Measurements from ENCODE around the gene FGF14.

FGF14 gene

GRCh38 chr13:102310691-102311418, 91.0 kb downstream of the FGF14 start:
- DNase-seq (ENCODE audit: low read depth), result no peak

DNA sequence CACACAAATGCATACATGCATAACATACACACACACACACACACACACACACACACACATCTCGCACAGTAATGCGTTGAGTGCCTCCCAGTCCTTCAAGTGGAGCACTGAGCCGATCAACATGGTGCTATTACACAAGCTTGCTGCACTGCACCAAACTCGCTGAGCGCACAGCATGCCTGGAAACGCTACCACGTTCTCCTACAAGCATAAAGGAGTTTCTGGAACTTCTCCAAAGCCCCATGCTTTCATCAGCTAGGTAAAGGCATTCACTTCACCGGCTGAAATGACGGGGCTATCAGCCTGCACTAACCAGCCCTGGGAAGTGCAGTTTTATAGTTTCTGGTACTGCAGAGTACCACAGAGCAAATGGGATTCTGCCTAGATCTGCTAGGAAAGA, 92.7 kb downstream of the FGF14 start:
- no peak for DNase-seq (ENCODE audit: low read depth)

DNA sequence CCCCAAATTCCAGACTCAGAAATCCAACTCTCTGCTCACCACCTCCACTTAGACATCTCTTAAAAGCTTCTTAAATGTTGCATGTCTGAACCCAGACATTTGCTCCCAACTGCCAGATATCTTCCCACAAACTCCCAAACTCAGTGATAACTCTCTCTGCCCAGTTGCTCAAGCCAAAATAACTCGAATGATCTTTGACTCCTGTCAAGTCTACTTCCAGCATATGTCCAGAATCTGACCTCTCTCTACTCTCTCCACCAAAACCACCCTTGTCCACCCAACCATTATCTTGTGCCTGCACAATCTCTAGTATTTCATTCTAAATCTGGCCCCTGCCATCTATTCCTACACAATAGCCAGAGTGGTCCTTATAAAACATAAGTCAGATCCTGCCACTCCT, 99.3 kb downstream of the FGF14 start:
- no peak for DNase-seq (ENCODE audit: low read depth)

- DNase-seq (ENCODE audit: low read depth), result no peak
These were observed 101.5 kb downstream of the FGF14 start for GRCh38 chr13:102300379-102300778.

- DNase-seq (ENCODE audit: low read depth), result no peak
These were observed 102.5 kb downstream of the FGF14 start for GRCh38 chr13:102299366-102299765.

DNA sequence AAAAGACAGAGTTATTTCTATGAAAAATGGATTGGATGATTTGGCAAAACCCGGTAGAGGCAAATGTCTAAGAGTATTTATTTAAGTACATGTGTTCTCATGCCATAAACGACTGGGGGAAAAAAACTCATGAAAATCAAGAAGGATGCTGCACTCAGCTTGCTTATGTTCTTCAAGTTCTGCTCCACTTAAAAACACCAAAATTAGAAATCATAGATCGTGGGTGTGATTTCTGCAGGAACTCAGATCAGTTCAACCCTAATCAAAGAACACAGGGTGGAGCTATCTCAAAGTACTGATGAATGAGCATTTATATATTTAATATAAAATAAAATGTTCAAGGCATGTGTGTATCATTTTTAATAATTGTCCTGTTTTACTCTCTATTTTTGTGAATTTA, 103.8 kb downstream of the FGF14 start:
- DNase-seq (ENCODE audit: low read depth), result no peak

- no peak for DNase-seq (ENCODE audit: low read depth)
These were observed 106.4 kb downstream of the FGF14 start for GRCh38 chr13:102295316-102296048.

- no peak for DNase-seq (ENCODE audit: low read depth)
These were observed 107.3 kb downstream of the FGF14 start for GRCh38 chr13:102294407-102295018.

DNA sequence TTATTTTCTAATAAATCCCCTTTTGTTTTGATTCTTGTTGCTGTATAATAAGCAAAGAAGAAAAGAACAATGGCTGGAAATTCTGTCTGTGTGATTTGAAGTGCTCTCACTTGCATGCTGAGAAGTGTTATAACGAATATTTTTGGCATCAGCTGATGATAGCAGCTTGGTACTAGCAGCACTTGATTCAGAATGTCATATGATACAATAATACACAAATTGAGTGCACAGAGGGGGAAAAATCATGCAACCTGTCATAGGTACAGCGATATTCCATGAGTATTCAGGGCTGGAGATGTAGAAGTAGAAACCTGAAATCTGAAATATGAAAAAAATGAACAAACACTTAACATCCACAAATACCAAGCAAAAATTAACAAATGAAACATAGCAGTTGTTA, 108.1 kb downstream of the FGF14 start:
- no peak for DNase-seq (ENCODE audit: low read depth)

DNA sequence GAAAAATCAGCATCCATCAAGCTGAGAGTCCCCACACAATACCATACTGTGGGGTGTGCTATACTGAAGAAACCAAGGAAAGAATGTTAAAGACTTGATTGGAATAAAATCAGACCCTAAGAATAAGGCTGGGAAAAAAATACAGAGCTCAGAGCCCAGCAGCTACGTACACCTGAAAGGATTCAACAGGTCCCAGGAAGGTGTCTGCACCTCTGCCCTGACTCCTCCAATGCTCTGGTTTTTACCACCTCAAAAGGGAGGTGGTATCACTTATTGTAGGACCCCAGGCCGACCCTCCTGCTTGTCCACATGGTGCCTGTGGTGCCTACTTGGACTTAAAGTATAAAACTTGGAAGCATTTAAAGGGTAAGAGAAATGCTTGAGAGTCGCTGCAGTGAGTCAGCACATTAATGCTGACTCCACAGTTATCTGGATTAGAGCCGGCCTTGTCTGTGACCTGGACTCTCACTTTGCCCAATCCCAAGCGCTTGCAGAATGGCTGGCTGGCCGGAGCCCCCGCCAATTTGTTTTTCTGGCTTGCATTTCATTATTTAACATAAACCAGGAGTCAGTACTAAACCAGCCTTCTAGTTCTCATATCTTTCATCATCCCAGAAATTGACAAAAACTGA, 110.1 kb downstream of the FGF14 start:
- DNase-seq (ENCODE audit: low read depth), result no peak

DNA sequence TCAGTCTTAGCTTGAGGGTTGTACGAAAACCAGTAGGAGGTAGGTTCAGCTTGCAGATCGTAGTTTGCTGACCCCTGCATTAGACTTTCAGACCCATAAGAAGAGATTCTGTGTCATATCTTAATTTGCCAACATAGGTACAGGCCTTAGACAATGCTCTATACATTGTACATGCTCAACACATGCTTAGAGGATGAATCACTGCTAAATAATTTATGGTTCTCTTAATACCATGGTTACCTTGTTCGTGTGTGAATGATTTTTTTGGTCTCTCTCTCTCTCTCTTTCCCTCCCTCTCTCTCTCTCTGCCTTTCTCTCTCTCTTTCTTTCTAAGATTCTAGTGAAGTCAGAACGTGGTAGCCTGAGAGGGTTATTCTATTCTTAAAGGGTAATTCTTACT, 112.2 kb downstream of the FGF14 start:
- DNase-seq (ENCODE audit: low read depth), result no peak

- DNase-seq (ENCODE audit: low read depth), result no peak
These were observed 115.5 kb downstream of the FGF14 start for GRCh38 chr13:102286326-102286725.

DNA sequence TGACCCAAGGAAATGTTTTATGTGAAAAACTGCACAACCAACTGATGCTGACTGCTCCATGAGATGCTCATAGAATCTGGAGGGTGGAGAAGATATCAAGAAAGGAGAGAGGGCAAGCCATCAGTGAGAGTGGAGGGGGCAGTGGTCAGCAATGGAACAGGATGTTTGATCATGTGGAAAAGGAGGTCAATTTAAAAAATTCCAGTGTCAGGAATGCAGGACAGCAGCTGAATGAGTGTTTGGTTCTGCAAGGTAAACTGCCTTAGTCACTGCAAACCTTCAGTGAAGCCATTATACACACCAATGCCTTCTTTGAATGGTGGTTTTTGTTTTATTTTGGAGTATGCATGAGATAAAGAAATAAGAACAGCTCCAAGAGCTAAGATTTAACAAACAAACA, 121.5 kb downstream of the FGF14 start:
- DNase-seq (ENCODE audit: low read depth), result no peak

- no peak for DNase-seq (ENCODE audit: low read depth)
These were observed 124.6 kb downstream of the FGF14 start for GRCh38 chr13:102277286-102277685.

DNA sequence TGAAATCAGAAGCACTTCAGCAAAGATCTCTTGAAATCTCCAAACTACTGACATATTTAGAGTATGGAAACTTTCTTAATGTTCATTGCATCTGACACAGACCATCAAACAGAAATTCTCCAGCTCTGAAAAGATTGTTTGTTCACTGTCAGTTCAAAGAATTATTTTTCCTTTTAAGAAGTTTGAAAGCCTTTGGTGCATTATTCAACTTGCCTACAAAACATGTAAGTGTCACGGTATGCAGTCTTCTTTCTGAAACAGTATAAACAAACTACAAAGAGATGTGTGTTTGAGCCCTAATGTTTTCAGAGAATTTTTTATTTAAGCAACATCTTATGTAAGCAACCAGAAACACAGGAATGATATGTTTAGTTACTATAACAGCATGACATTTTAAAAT, 125.4 kb downstream of the FGF14 start:
- DNase-seq (ENCODE audit: low read depth), result no peak

DNA sequence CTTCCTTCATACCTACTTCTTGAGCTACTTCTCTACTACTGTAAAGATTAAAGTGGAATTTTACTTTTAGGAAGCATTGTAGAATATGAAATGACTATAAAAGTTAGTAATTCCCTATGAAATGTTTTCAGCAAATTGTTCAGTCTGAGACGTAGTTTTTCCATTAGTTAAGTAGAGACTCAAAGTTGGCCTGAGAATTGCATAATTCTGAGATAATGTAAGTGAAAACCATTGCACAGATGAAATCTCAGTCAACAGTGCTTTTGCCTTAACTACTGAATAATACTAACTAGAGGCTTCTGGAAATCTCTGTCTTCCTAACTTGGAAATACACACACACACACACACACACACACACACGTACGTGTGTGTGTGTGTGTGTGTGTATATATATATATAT, 125.9 kb downstream of the FGF14 start:
- DNase-seq (ENCODE audit: low read depth), result no peak

GRCh38 chr13:102273111-102273510, 128.7 kb downstream of the FGF14 start:
- DNase-seq (ENCODE audit: low read depth), result no peak

DNA sequence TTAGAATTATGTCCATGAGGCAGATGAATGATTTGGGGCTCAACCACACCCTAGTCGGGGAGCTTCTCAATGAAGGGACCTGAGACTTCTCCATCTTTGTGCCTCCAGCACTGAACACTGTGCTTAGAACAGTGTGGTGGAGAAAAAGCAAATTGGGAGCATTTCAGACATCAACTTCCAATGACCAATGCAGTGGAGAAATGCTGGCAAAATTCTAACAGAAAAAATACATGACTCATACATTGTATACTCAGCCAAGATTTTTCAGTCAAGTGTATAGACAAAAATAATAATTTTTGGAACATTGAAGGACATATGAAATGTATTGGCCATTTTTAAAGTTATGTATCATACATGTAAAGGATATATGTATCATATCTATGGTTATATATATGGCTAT, 134.7 kb downstream of the FGF14 start:
- no peak for DNase-seq (ENCODE audit: low read depth)

DNA sequence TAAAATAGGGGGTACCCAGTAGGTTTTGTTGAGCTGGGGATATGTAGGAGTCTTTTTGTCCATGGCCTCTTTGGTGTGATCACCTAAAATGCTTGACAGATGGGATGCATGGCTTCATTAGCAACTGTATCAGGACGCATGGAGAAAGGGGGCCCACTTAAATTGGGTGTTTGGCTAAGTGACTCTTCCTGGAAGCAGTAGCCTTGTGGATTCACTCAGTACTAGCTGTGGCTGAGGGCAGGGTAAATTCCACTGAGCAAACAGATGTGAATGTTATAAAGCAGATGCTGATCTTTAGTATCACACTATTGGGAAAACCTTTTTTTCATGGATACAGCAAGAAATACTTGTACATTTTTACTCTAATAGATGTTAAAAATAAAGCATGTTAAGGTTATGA, 140.0 kb downstream of the FGF14 start:
- no peak for DNase-seq (ENCODE audit: low read depth)

- no peak for DNase-seq (ENCODE audit: low read depth)
These were observed 140.5 kb downstream of the FGF14 start for GRCh38 chr13:102261316-102261715.

DNA sequence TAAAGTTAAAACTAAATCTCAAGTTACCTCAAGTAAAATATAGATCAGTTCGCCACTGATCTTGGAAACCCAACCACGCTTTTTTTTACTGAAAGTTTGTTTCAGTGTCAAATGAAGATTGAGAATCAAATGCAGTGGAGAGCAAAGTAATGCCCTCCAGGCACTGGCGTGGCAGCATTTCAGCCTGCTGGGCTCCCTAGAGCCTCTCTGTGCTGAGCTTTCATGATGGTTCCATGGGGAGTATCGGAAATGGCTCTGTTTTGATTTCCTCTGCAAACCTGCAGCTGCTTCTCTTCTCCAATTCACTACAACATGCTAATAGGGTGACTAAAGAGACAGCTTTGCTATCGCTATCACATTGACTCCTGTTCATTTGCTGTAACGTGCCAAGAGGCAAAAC, 141.6 kb downstream of the FGF14 start:
- no peak for DNase-seq (ENCODE audit: low read depth)

DNA sequence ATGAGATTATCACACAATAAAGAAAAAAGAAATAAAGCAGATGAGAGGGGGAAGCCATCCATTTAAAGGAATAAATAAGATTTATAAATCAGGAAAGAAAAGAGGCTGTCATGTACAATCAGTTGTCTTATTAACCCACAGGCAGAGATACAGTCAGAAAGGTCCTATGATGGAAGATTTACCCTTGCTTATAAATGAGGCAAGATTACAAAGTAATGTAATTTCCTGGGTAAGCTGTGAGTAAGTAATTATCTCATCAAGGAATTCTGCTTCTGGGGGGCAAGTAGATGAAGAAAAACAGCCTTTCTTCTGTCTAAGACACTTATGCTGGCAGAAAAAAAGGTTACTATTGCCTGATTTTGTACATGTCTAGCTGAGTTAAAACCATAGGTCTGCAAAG, 146.4 kb downstream of the FGF14 start:
- DNase-seq (ENCODE audit: low read depth), result no peak

- DNase-seq (ENCODE audit: low read depth), result no peak
These were observed 150.0 kb downstream of the FGF14 start for GRCh38 chr13:102251817-102252216.
